Muscle layer of duodenum (tissue), 2 donors: ENCODE results near the gene SERGEF.

Source experiments
- H3K27ac ChIP-seq: one replicate; pipeline ENCODE4 v1.7.0; 2013; ENCODE audit warnings: mild to moderate bottlenecking, low read length
- H3K27me3 ChIP-seq: one replicate; pipeline ENCODE4 v1.7.0; 2013; ENCODE audit warnings: low read depth, mild to moderate bottlenecking, control low read depth, low read length
- H3K36me3 ChIP-seq, 2 donors: one replicate each; pipeline ENCODE4 v1.7.0; 2013; ENCODE audit warnings: low read length in 2 of 2, control low read depth in 1 of 2, mild to moderate bottlenecking in 1 of 2; ENCODE audit not compliant: insufficient read depth in 2 of 2, control insufficient read depth in 1 of 2
- H3K4me1 ChIP-seq, 2 donors: one replicate each; pipeline ENCODE4 v1.7.0; 2013; ENCODE audit warnings: low read length in 2 of 2, mild to moderate bottlenecking in 2 of 2, control low read depth in 1 of 2, moderate library complexity in 1 of 2; ENCODE audit not compliant: insufficient read depth in 2 of 2, control insufficient read depth in 1 of 2
- H3K4me3 ChIP-seq, 2 donors: one replicate each; pipeline ENCODE4 v1.7.0; 2013; ENCODE audit warnings: low read length in 2 of 2, low read depth in 1 of 2, mild to moderate bottlenecking in 1 of 2
- H3K9me3 ChIP-seq, 2 donors: one replicate each; pipeline ENCODE4 v1.7.0; 2013; ENCODE audit warnings: low read length in 2 of 2, control low read depth in 1 of 2, mild to moderate bottlenecking in 1 of 2; ENCODE audit not compliant: control insufficient read depth in 1 of 2
- donor health status: healthy.

SERGEF gene

DNA sequence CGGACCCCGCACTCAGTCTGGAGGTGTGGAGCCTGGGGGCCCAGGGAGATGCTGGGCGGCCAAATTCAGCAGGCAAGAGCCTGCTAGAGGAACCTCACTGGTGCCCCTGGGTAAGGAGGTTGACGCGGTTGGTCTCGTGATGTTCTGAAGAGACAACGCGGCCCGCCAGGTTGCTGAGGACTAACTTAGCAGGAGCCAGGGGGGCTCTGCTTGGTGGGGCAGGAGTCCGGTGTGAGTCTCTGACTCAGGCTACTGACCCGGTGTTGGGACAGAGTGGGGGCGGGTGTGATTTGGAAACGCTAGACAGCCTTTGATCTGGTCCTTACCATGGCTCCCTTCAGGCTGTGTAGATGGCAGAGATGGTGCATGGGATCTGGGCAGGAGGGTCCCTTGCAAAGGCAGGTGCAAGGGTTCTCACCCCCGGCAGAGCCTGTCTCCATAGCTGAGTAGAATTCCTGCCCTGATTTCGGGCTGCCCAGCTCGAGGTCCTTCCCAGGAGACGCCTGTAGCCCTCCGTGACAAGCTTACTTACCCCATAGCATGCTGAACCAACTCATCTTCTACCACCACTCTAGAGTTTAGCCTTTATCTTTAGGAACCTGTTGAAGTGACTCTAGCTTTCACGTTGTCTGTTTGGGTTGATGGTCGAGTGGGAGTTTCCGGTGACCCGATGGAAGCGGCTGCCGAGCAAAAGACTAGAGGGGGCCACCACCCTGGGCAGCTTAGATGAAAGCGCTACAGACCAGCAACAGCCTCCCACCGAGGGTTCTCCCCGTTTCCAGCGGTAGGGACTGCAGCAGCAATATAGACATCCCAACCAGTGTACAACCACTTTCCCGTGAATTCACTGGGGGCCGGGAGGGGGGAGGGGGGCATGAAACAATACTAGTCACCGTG, 239.9 kb downstream of the SERGEF start:
- no peaks in the 10 kb centered on the region for H3K27me3 ChIP-seq
- H3K4me3 ChIP-seq: no peak overlapping the region
- H3K9me3 ChIP-seq: no peaks in the 10 kb centered on the region
- H3K27ac ChIP-seq: no peak overlapping the region
- no peaks in the 10 kb centered on the region for H3K36me3 ChIP-seq
- H3K4me1 ChIP-seq: no peaks in the 10 kb centered on the region

DNA sequence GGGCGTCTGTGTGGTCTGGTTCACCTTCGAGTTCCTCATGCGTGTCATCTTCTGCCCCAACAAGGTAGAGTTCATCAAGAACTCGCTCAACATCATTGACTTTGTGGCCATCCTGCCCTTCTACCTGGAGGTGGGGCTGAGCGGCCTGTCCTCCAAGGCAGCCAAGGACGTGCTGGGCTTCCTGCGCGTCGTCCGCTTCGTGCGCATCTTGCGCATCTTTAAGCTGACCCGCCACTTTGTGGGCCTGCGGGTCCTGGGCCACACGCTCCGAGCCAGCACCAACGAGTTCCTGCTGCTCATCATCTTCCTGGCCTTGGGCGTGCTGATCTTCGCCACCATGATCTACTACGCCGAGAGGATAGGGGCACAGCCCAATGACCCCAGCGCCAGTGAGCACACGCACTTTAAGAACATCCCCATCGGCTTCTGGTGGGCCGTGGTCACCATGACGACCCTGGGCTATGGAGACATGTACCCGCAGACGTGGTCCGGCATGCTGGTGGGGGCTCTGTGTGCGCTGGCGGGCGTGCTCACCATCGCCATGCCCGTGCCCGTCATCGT, 240.9 kb downstream of the SERGEF start:
- no peaks in the 10 kb centered on the region for H3K9me3 ChIP-seq
- no peaks in the 10 kb centered on the region for H3K36me3 ChIP-seq
- H3K27ac ChIP-seq: no peak overlapping the region
- no peaks in the 10 kb centered on the region for H3K27me3 ChIP-seq
- no peak overlapping the region for H3K4me3 ChIP-seq
- H3K4me1 ChIP-seq: no peaks in the 10 kb centered on the region

DNA sequence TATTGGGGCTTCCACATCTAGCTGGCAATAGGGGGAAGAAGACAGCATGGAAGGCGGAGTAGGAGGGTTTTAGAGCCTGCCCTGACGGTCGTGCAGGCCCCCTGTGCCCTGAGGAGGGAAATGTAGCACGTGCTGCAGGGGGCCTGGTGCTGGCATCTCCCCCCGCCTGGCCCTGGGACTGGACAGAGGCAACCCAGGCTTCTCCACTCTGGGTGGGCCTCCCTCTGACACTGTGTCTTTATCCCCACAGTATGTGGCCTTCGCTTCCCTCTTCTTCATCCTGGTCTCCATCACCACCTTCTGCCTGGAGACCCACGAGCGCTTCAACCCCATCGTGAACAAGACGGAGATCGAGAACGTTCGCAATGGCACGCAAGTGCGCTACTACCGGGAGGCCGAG, 241.4 kb downstream of the SERGEF start:
- Histone ChIP-seq H3K4me1 (no peaks in the 10 kb centered on the region), H3K27ac (no peak overlapping the region), H3K9me3 (no peaks in the 10 kb centered on the region), H3K36me3 (no peaks in the 10 kb centered on the region), H3K4me3 (no peak overlapping the region), H3K27me3 (no peaks in the 10 kb centered on the region)

DNA sequence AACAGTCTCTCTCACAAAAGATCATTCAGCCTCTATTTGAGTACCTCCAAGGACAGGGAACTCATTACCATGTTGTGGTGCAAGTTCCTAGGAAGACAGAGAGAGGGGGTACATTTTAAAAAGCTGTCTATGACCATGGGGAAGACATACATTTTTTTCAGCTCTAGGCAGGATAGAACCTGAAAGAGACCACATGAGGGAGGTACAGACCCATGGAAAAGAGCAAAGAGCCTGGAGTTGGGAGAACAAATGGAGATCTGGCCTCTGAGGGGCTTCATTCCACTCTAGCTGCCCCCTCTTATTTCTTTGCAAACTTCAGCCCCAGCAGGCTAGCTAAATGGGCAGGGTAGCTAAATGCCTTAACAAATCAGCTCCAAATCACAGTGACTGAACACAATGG, 241.9 kb downstream of the SERGEF start:
- Histone ChIP-seq H3K4me3 (no peak overlapping the region), H3K4me1 (no peaks in the 10 kb centered on the region), H3K27ac (no peak overlapping the region), H3K27me3 (no peaks in the 10 kb centered on the region), H3K36me3 (no peaks in the 10 kb centered on the region), H3K9me3 (no peaks in the 10 kb centered on the region)

DNA sequence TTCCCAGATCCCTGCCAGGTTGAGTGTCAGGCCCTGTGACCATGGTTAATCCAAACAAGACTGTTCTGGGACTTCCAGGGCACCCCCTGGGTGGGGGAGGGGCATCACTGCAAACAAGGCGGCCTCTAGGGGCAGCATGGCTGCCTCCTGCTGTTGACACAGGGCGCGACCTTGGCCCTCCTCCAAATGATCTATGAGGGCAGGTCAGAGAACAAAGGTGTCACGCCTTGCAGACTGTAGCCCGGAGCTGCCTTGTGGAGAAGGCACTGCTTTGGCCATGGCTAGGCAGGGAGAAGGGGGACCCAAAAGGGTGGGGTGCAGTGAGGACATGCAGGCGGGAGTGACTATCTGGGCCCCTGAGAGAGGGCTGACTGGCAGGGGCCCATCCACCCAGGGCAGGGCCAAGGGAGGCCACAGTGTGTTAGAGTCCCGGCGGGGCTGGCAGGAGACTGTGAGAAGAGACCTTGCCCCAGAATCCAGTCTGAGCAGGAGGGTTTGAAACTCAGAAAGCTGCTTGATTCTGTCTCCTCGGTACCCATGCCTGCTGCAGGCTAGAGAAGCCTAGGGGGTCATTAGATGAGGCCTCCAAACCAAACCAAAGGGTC, 242.7 kb downstream of the SERGEF start:
- H3K9me3 ChIP-seq: no peaks in the 10 kb centered on the region
- H3K4me1 ChIP-seq: no peaks in the 10 kb centered on the region
- H3K36me3 ChIP-seq: no peaks in the 10 kb centered on the region
- H3K27me3 ChIP-seq: no peaks in the 10 kb centered on the region
- H3K4me3 ChIP-seq: no peak overlapping the region
- no peak overlapping the region for H3K27ac ChIP-seq

DNA sequence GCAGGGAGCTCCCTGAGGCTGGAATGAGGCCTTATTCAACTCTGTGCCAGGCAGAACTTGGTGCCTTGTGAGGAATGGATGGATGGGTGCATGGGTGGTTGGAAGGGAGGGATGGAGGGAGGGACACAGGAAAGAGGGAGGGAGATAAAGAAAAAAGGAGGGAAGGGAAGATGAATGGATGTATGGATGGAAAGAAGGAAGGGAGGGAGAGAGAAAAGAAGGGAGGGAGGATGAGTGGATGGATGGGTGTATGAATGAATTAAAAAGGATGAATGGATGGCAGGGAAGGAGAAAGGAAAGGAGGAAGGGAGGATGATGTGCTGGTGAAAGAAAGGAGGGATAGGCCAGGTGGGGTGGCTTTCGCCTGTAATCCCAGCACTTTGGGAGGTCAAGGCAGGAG, 243.6 kb downstream of the SERGEF start:
- Histone ChIP-seq H3K36me3 (no peaks in the 10 kb centered on the region), H3K27me3 (no peaks in the 10 kb centered on the region), H3K27ac (no peak overlapping the region), H3K9me3 (no peaks in the 10 kb centered on the region), H3K4me1 (no peaks in the 10 kb centered on the region), H3K4me3 (no peak overlapping the region)

DNA sequence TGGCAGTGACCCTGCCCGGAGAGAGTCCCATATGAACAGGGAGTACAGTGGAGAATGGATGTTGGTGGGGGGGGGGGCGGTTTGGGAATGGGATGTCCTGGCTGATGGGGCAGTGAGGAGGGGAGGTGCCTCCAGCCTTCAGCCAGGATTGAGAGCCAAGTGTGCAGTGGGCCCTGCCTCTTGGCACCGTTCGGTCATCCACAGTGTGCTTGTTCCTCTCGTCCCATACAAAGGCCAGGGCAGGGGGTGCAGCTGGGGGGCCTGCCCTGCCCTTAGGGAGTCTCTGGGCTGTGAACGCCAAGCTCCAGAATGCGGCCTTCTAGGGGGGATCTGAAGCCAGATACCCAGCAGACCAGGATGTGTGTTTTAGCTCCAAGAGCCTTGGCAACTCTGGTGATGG, 244.3 kb downstream of the SERGEF start:
- Histone ChIP-seq H3K4me1 (no peaks in the 10 kb centered on the region), H3K36me3 (no peaks in the 10 kb centered on the region), H3K9me3 (no peaks in the 10 kb centered on the region), H3K27ac (no peak overlapping the region), H3K27me3 (no peaks in the 10 kb centered on the region), H3K4me3 (no peak overlapping the region)

DNA sequence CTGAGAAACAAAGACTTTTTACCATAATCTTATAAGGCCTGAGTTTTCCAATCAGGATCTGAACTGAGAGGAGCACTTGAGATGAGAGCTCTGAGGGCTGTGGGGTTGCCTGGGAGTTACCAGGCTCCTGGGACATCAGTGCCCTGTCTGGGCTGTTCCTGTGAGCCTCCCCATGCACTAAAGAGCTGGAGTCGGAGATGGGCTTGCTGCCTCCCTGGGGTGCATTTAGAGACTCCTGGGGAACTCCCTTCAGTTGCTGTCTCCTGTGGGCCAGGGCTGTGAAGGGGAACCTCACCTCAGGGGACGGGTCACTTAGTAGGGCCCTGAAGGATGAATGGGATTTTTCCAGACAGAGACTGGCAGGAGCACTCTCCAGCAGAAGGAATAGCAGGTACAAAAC, 244.9 kb downstream of the SERGEF start:
- Histone ChIP-seq H3K9me3 (no peaks in the 10 kb centered on the region), H3K4me1 (no peaks in the 10 kb centered on the region), H3K4me3 (no peak overlapping the region), H3K27ac (no peak overlapping the region), H3K36me3 (no peaks in the 10 kb centered on the region), H3K27me3 (no peaks in the 10 kb centered on the region)

DNA sequence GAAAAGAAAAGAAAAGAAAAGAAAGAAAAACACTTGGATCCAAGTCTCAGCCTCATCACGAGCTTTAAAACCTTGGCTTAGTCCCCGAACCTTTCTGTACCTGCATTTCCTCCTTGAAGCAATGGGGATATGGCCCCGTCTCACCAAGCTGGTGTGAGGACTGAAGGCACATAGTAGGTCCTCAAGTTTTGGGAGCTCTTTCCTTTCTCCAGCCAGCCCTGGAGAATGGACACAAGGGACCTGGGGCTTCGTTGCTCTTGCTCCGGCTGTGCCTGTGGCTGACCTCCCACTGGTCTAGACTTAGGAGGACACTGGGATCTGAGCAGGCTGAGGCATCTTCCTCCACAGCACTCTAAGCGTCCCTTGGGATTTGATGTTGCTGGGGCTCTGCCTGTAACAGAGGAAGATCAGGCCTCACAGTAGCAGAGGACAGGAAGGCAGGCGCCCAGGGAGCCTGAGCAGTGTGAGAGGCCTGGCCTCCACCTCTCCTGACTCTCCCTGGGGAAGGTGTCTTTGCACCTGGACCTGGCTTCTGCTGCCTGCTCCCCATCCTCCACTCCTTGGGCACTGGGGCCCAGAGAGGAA, 245.5 kb downstream of the SERGEF start:
- no peaks in the 10 kb centered on the region for H3K36me3 ChIP-seq
- no peaks in the 10 kb centered on the region for H3K9me3 ChIP-seq
- H3K27me3 ChIP-seq: no peaks in the 10 kb centered on the region
- H3K4me1 ChIP-seq: no peaks in the 10 kb centered on the region
- H3K27ac ChIP-seq: no peak overlapping the region
- no peak overlapping the region for H3K4me3 ChIP-seq

DNA sequence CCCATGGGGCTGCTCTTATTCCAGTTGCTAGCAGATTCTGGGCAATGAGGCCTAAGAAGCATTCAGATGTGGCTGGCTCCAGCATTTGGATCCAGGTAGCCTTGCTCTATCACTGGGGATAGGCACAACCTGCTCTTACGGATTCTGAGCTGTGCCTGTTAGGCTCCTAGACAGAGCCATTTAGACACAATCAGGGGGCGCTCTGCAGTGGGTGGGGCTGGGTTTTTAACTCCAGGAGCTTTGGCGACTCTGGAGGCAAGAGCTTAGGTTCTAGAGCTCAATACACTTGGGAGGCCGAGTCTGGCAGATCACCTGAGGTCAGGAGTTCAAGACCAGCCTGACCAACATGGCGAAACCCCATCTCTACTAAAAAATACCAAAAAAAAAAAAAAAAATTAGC, 246.3 kb downstream of the SERGEF start:
- no peaks in the 10 kb centered on the region for H3K4me1 ChIP-seq
- no peak overlapping the region for H3K27ac ChIP-seq
- H3K4me3 ChIP-seq: no peak overlapping the region
- no peaks in the 10 kb centered on the region for H3K36me3 ChIP-seq
- no peaks in the 10 kb centered on the region for H3K9me3 ChIP-seq
- H3K27me3 ChIP-seq: no peaks in the 10 kb centered on the region

DNA sequence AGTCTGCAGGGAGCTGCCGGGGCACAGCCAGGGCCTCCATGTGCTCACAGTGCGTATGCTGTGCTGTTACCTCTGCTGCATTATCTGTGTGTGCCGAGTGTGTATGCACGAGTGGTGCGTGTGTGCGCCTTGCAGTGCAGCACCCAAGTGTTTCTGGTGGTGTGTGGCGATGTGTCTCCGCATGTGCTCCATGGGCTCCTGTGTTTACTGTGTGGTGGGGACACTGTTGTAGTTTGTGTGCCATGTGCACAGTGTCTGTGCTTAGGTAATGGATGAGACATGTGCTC, 246.8 kb downstream of the SERGEF start:
- no peak overlapping the region for H3K4me3 ChIP-seq
- no peaks in the 10 kb centered on the region for H3K36me3 ChIP-seq
- no peaks in the 10 kb centered on the region for H3K4me1 ChIP-seq
- no peaks in the 10 kb centered on the region for H3K27me3 ChIP-seq
- no peaks in the 10 kb centered on the region for H3K9me3 ChIP-seq
- no peak overlapping the region for H3K27ac ChIP-seq
